Activated CD4-positive, alpha-beta memory T cell treated with anti-CD3 and anti-CD28 coated beads for 36 hours (primary cell): ENCODE data around the gene ATXN7L1. TPM values are rescaled to one million over a fixed set of nuclear protein-coding genes. Genes with fewer than 3 reads are reported as not detected.

Source experiments
- CTCF ChIA-PET: fragments of 350-600 bp; sonication (Branson Sonifier 250); formaldehyde crosslinking; loops from one replicate; lab custom pipeline; 2021; ENCODE audit warnings: antibody characterized with exemption, inconsistent platforms; lab: Charles Lee
- POLR2A ChIA-PET: fragments of 350-600 bp; sonication (Branson Sonifier 250); formaldehyde crosslinking; loops from one replicate; lab custom pipeline; 2021; ENCODE audit warnings: antibody characterized with exemption; lab: Charles Lee
- DNase-seq: peaks from one replicate; pipeline ENCODE4 v3.0.0-alpha.2; 2020
- H3K27ac Mint-ChIP-seq: one replicate; pipeline ENCODE4 v1.8.0; 2021; ENCODE audit warnings: mixed read lengths
- H3K27me3 Mint-ChIP-seq: one replicate; pipeline ENCODE4 v1.8.0; 2021; ENCODE audit warnings: mixed read lengths
- H3K36me3 Mint-ChIP-seq: one replicate; pipeline ENCODE4 v1.8.0; 2021; ENCODE audit warnings: mixed read lengths
- H3K4me1 Mint-ChIP-seq: one replicate; pipeline ENCODE4 v1.8.0; 2021; ENCODE audit warnings: low read depth, mixed read lengths
- H3K4me3 Mint-ChIP-seq: one replicate; pipeline ENCODE4 v1.8.0; 2021; ENCODE audit warnings: mild to moderate bottlenecking, mixed read lengths
- H3K9me3 Mint-ChIP-seq: one replicate; pipeline ENCODE4 v1.8.0; 2021; ENCODE audit warnings: mixed read lengths
- intact Hi-C: fragments of 100-400 bp; cut with micrococcal nuclease; formaldehyde crosslinking; loops from one replicate; pipeline ENCODE4 v1.15.1; 2023
- total RNA-seq, 2 experiments: library from RNA; stranded (reverse); gene quantifications; one replicate each; pipeline ENCODE4 v1.2.3, GENCODE V29; 2021

The ATXN7L1 gene
- total RNA-seq, 2 experiments from 2014 or later: 12.4 to 13.3 TPM

GRCh38 chr7:105766421-105767073, 109.9 kb downstream of the ATXN7L1 start:
- H3K27ac Mint-ChIP-seq: peak overlapping the region; percentile 71
- H3K4me1 Mint-ChIP-seq: peaks cover 46% of the 10 kb centered on the region
- DNase-seq: peak; percentile 74
- H3K4me3 Mint-ChIP-seq: peak overlapping the region; percentile 11
- CTCF ChIA-PET: interaction anchor here (1.0 to 11.6 kb wide), 19 partner anchors 15 to 274 kb away, joined by 3 to 149 read pairs (median 5); partner anchors contain the start of gene ATXN7L1
- peaks cover 7% of the 10 kb centered on the region for H3K27me3 Mint-ChIP-seq
- no peaks in the 10 kb centered on the region for H3K36me3 Mint-ChIP-seq
- no peaks in the 10 kb centered on the region for H3K9me3 Mint-ChIP-seq
- POLR2A ChIA-PET: interaction anchor here (0.6 to 2.1 kb wide), 5 partner anchors 35 to 243 kb away, joined by 3 to 11 read pairs (median 4); no protein-coding TSS in a partner anchor
- intact Hi-C loops: loop anchor here (1.0 to 5.0 kb wide), 9 partner anchors 16 to 256 kb away; no protein-coding TSS in a partner anchor

- Mint-ChIP-seq H3K4me1 (peaks cover 53% of the 10 kb centered on the region), H3K27ac (no peak overlapping the region), H3K27me3 (peaks cover 7% of the 10 kb centered on the region), H3K36me3 (no peaks in the 10 kb centered on the region), H3K9me3 (no peaks in the 10 kb centered on the region), H3K4me3 (no peak overlapping the region)
- DNase-seq: no peak
- intact Hi-C loops: loop anchor here (1.0 to 5.0 kb wide), 9 partner anchors 16 to 256 kb away; no protein-coding TSS in a partner anchor
- ChIA-PET CTCF (interaction anchor here (1.0 to 11.6 kb wide), 20 partner anchors 15 to 275 kb away, joined by 3 to 149 read pairs (median 5); partner anchors contain the start of gene ATXN7L1), POLR2A (interaction anchor here (1.3 to 2.1 kb wide), 4 partner anchors 35 to 244 kb away, joined by 3 to 11 read pairs (median 6); no protein-coding TSS in a partner anchor)
Observed at GRCh38 chr7:105765846-105766245, 110.6 kb downstream of the ATXN7L1 start.

GRCh38 chr7:105764506-105764905, 111.9 kb downstream of the ATXN7L1 start:
- CTCF ChIA-PET: interaction anchor here (0.6 to 11.6 kb wide), 16 partner anchors 11 to 276 kb away, joined by 3 to 149 read pairs (median 4); partner anchors contain the start of gene ATXN7L1
- Mint-ChIP-seq H3K36me3 (no peaks in the 10 kb centered on the region), H3K27ac (no peak overlapping the region), H3K4me1 (peaks cover 52% of the 10 kb centered on the region), H3K4me3 (no peak overlapping the region), H3K9me3 (no peaks in the 10 kb centered on the region), H3K27me3 (peaks cover 7% of the 10 kb centered on the region)
- no peak for DNase-seq
- POLR2A ChIA-PET: no interaction called here
- intact Hi-C loops: loop anchor here (5.0 kb wide), 1 partner anchor 403 kb away; no protein-coding TSS in a partner anchor

- Mint-ChIP-seq H3K9me3 (no peaks in the 10 kb centered on the region), H3K36me3 (no peaks in the 10 kb centered on the region), H3K4me1 (peaks cover 34% of the 10 kb centered on the region), H3K4me3 (no peak overlapping the region), H3K27ac (no peak overlapping the region), H3K27me3 (no peaks in the 10 kb centered on the region)
- POLR2A ChIA-PET: interaction anchor here (2.0 kb wide), 1 partner anchor 164 kb away, joined by 6 read pairs; no protein-coding TSS in a partner anchor
- DNase-seq: peak; percentile 44
- CTCF ChIA-PET: interaction anchor here (0.7 to 11.6 kb wide), 53 partner anchors 8 to 288 kb away, joined by 3 to 149 read pairs (median 4); partner anchors contain the start of gene ATXN7L1
- intact Hi-C loops: loop anchor here (1.0 to 5.0 kb wide), 4 partner anchors 108 to 407 kb away; no protein-coding TSS in a partner anchor
Observed at GRCh38 chr7:105760551-105761447, 115.6 kb downstream of the ATXN7L1 start.

- intact Hi-C loops: loop anchor here (1.0 to 5.0 kb wide), 4 partner anchors 108 to 407 kb away; no protein-coding TSS in a partner anchor
- ChIA-PET POLR2A (interaction anchor here (2.0 kb wide), 1 partner anchor 165 kb away, joined by 6 read pairs; no protein-coding TSS in a partner anchor), CTCF (interaction anchor here (0.7 to 11.6 kb wide), 50 partner anchors 8 to 289 kb away, joined by 3 to 149 read pairs (median 4); partner anchors contain the start of gene ATXN7L1)
- no peaks in the 10 kb centered on the region for H3K27me3 Mint-ChIP-seq
- H3K27ac Mint-ChIP-seq: no peak overlapping the region
- no peaks in the 10 kb centered on the region for H3K36me3 Mint-ChIP-seq
- H3K4me3 Mint-ChIP-seq: no peak overlapping the region
- no peak for DNase-seq
- H3K9me3 Mint-ChIP-seq: no peaks in the 10 kb centered on the region
- peaks cover 27% of the 10 kb centered on the region for H3K4me1 Mint-ChIP-seq
Observed at GRCh38 chr7:105759670-105760550, 116.5 kb downstream of the ATXN7L1 start.

GRCh38 chr7:105756367-105756766, 120.0 kb downstream of the ATXN7L1 start:
- Mint-ChIP-seq H3K4me3 (no peak overlapping the region), H3K27ac (no peak overlapping the region), H3K27me3 (no peaks in the 10 kb centered on the region), H3K36me3 (no peaks in the 10 kb centered on the region), H3K9me3 (no peaks in the 10 kb centered on the region), H3K4me1 (peaks cover 22% of the 10 kb centered on the region)
- intact Hi-C loops: no loop called here
- POLR2A ChIA-PET: no interaction called here
- DNase-seq: no peak
- CTCF ChIA-PET: interaction anchor here (3.2 kb wide), 1 partner anchor 286 kb away, joined by 10 read pairs; no protein-coding TSS in a partner anchor

- Mint-ChIP-seq H3K27ac (no peak overlapping the region), H3K36me3 (no peaks in the 10 kb centered on the region), H3K27me3 (no peaks in the 10 kb centered on the region), H3K4me3 (no peak overlapping the region), H3K4me1 (no peaks in the 10 kb centered on the region), H3K9me3 (no peaks in the 10 kb centered on the region)
- ChIA-PET POLR2A (no interaction called here), CTCF (interaction anchor here (1.3 to 2.1 kb wide), 3 partner anchors 8 to 100 kb away, joined by 4 to 11 read pairs (median 6); no protein-coding TSS in a partner anchor)
- intact Hi-C loops: no loop called here
- DNase-seq: no peak
Observed at GRCh38 chr7:105752671-105753275, 123.6 kb downstream of the ATXN7L1 start.

GRCh38 chr7:105751054-105751453, 125.3 kb downstream of the ATXN7L1 start:
- ChIA-PET POLR2A (interaction anchor here (0.8 kb wide), 1 partner anchor 16 kb away, joined by 3 read pairs; no protein-coding TSS in a partner anchor), CTCF (interaction anchor here (0.8 to 2.1 kb wide), 3 partner anchors 9 to 126 kb away, joined by 3 to 11 read pairs (median 3); no protein-coding TSS in a partner anchor)
- no peak overlapping the region for H3K4me3 Mint-ChIP-seq
- no peaks in the 10 kb centered on the region for H3K4me1 Mint-ChIP-seq
- no peaks in the 10 kb centered on the region for H3K9me3 Mint-ChIP-seq
- no peak for DNase-seq
- H3K36me3 Mint-ChIP-seq: no peaks in the 10 kb centered on the region
- intact Hi-C loops: no loop called here
- no peak overlapping the region for H3K27ac Mint-ChIP-seq
- no peaks in the 10 kb centered on the region for H3K27me3 Mint-ChIP-seq

GRCh38 chr7:105748701-105749100, 127.7 kb downstream of the ATXN7L1 start:
- Mint-ChIP-seq H3K4me3 (no peak overlapping the region), H3K27ac (no peak overlapping the region)
- intact Hi-C loops: no loop called here

GRCh38 chr7:105745681-105746330, 130.6 kb downstream of the ATXN7L1 start:
- H3K4me1 Mint-ChIP-seq: peaks cover 18% of the 10 kb centered on the region
- no peak for DNase-seq
- no peak overlapping the region for H3K27ac Mint-ChIP-seq
- POLR2A ChIA-PET: no interaction called here
- no peaks in the 10 kb centered on the region for H3K36me3 Mint-ChIP-seq
- no peak overlapping the region for H3K4me3 Mint-ChIP-seq
- CTCF ChIA-PET: interaction anchor here (1.1 kb wide), 1 partner anchor 296 kb away, joined by 3 read pairs; no protein-coding TSS in a partner anchor
- intact Hi-C loops: no loop called here
- H3K27me3 Mint-ChIP-seq: no peaks in the 10 kb centered on the region
- H3K9me3 Mint-ChIP-seq: no peaks in the 10 kb centered on the region

More at GRCh38 chr7:105748701-105749100, 127.7 kb downstream of the ATXN7L1 start:
- Mint-ChIP-seq H3K27me3 (no peaks in the 10 kb centered on the region), H3K4me1 (peaks cover 6% of the 10 kb centered on the region), H3K36me3 (no peaks in the 10 kb centered on the region), H3K9me3 (no peaks in the 10 kb centered on the region)
- ChIA-PET CTCF (interaction anchor here (1.3 kb wide), 1 partner anchor 11 kb away, joined by 3 read pairs; no protein-coding TSS in a partner anchor), POLR2A (no interaction called here)
- DNase-seq: no peak
